Ishikawa (cell line): Measurements from ENCODE around the gene CLN3.

Experiments
- CEBPB ChIP-seq: IDR thresholded peaks from 2 replicates; pipeline ENCODE4 v1.6.1; 2012
- CREB1 ChIP-seq: IDR thresholded peaks from 2 replicates; pipeline ENCODE4 v1.6.1; 2012; ENCODE audit warnings: low read depth
- EGR1 ChIP-seq: IDR thresholded peaks from 2 replicates; pipeline ENCODE4 v1.6.1; 2012
- EP300 ChIP-seq: IDR thresholded peaks from 2 replicates; pipeline ENCODE4 v1.6.1; 2012; ENCODE audit warnings: borderline replicate concordance
- FOXM1 ChIP-seq: IDR thresholded peaks from 2 replicates; pipeline ENCODE4 v1.6.1; 2012; ENCODE audit warnings: low read depth, borderline replicate concordance
- MAX ChIP-seq: IDR thresholded peaks from 2 replicates; pipeline ENCODE4 v1.6.1; 2012
- NFIC ChIP-seq: IDR thresholded peaks from 2 replicates; pipeline ENCODE4 v1.6.1; 2012
- RAD21 ChIP-seq: IDR thresholded peaks from 2 replicates; pipeline ENCODE4 v1.6.1; 2012; ENCODE audit warnings: low read depth
- REST ChIP-seq: IDR thresholded peaks from 2 replicates; pipeline ENCODE4 v1.6.1; 2012; ENCODE audit warnings: low read depth, mild to moderate bottlenecking
- TAF1 ChIP-seq: IDR thresholded peaks from 2 replicates; pipeline ENCODE4 v1.6.1; 2012; ENCODE audit warnings: low read depth, mild to moderate bottlenecking
- TCF12 ChIP-seq: IDR thresholded peaks from 2 replicates; pipeline ENCODE4 v1.6.1; 2012; ENCODE audit warnings: low read depth
- TEAD4 ChIP-seq: IDR thresholded peaks from 2 replicates; pipeline ENCODE4 v1.6.1; 2012
- USF1 ChIP-seq: IDR thresholded peaks from 2 replicates; pipeline ENCODE4 v1.6.1; 2012
- YY1 ChIP-seq: IDR thresholded peaks from 2 replicates; pipeline ENCODE4 v1.6.1; 2012; ENCODE audit warnings: low read depth
- ZBTB7A ChIP-seq: IDR thresholded peaks from 2 replicates; pipeline ENCODE4 v1.6.1; 2012; ENCODE audit warnings: low read depth

The CLN3 gene

GRCh38 chr16:28494121-28494851 is 2.4 kb upstream of the CLN3 start, which contains the start of gene APOBR:
APOBR (plus strand) TSS chr16:28494643; CDS start chr16:28494682, 39 bp downstream.
- TF ChIP-seq TAF1 (no peak), NFIC (no peak)

DNA sequence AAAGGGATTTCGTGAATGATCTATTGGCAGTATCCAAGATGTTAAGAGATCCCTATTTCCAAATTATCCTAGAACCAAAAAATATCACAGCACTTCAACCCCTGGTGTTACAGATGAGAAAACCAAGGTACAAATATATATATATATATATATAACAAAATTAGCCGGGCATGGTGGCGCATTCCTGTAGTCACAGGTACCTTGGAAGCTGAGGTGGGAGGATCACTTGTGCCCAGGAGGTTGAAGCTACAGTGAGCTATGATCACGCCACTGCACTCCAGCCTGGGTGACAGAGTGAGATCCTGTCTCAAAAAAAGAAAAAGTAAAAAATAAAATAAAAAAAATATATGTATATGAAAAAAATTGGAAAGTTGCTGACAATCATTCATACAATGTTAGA is 637 bp upstream of the CLN3 start:
- TF ChIP-seq FOXM1 (no peak), CEBPB (no peak), TEAD4 (no peak), EGR1 (no peak), NFIC (no peak), TAF1 (no peak), MAX (no peak), EP300 (no peak), USF1 (no peak), ZBTB7A (no peak), RAD21 (no peak), YY1 (no peak), TCF12 (no peak), CREB1 (no peak), REST (no peak)

DNA sequence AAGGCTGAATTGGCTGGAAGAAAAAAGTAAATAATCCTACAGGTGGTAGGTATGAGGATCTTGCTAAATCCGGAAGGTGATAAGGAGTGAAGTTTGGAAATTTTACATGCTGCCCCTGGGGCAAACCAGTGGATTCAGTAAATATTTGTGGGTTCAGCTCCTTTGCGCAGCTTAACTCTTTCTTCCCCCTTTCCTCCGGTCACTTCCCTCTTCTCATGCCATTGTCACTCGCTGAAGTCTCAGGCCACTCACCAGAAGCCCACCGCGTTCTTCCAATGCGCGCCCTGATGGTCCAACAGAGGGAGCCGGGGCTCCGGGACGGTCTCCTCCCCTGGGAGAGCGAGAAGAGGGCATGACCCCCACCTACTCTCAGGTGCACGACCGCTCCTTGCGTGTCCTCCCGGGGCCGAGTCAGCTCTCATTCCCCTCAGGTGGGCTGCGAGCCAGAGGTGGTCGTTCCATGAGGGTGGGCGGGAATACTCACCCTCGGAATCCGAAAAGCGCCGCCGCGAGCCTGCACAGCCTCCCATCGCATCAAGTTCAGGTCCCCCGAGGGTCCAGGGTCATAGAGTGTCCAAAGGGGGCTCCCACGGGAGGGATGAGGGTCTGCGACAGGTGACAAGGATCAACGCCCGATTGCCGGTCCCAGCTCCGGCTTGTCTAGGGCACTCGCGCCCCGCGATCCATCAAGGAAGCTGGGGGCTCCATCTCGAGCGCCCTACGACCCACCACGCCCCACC is 474 bp downstream of the CLN3 start:
- TF ChIP-seq RAD21, result peak; percentile 7; the same call in 1 of the 2 replicates
- no peak for TF ChIP-seq MAX
- no peak for TF ChIP-seq TAF1
- no peak for TF ChIP-seq REST
- no peak for TF ChIP-seq CEBPB
- TF ChIP-seq TEAD4, result no peak
- TF ChIP-seq CREB1, result no peak
- no peak for TF ChIP-seq EGR1
- peak; percentile 98 for TF ChIP-seq ZBTB7A

DNA sequence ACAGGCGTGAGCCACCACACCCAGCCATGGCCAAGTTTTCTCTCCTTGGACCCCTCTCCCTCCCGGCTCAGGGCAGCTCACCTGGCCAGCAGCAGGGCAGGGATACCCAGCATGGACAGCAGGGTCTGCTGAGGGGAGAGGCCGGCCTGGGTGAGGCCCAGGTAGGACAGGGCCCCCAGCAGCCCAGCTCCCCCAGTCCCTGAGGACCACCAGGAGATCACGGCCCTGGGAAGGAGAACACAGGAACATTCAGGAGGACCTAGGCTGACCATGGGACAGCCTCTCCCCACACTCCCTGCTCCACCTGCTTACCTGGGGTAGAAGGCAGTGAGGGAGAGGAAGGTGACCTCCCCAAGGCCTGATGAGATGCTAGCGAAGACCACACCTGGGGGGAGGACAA is 5.6 kb downstream of the CLN3 start:
- TF ChIP-seq NFIC (no peak), YY1 (no peak), TAF1 (no peak), CEBPB (no peak), EP300 (no peak), TCF12 (no peak), ZBTB7A (no peak), USF1 (no peak)

- TF ChIP-seq USF1 (no peak), NFIC (no peak), YY1 (no peak), FOXM1 (no peak), TCF12 (no peak), RAD21 (no peak), EP300 (no peak), REST (no peak), EGR1 (no peak), TAF1 (no peak), CREB1 (no peak), TEAD4 (no peak), CEBPB (no peak), MAX (no peak), ZBTB7A (no peak)
These were observed 9.8 kb downstream of the CLN3 start for GRCh38 chr16:28482026-28482425.
